Measurements from ENCODE around the gene KRTAP19-8.

DNA sequence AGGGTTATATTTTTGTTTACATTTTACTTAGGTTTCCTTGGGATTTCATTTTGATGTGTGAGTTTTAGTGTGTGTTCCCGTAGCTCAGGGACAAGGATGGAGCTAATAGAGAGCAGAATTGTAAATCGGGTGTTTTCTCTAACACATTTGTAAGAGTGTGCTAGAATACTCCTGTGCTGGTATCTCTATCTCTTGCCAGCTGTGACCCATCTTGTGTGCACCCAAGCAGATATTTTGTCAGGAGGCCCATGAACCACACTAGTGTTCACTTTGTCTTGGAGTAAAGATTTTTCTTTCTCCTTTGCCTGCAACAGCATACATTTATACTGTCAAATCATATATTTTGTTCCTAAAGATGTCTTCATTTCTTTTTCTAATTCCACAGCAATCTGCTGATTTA lies 23.4 kb downstream of the KRTAP19-8 start:
- TF ChIP-seq EZH2 (IDR thresholded peaks at IDR 0.05): no peak
- no peak for TF ChIP-seq POLR2AphosphoS5 (IDR thresholded peaks at IDR 0.05; ENCODE audit: borderline replicate concordance, low read depth, low read length)
- no peak for TF ChIP-seq FOXP2 (optimal IDR thresholded peaks at IDR 0.05; ENCODE audit: control extremely low read depth, extremely low read length, insufficient read depth)
